Urinary bladder (tissue), 4 donors: ENCODE measurements around the gene THADA. TPM values are rescaled to one million over a fixed set of nuclear protein-coding genes. Genes with fewer than 3 reads are reported as not detected.
"Not testable (repeated sequence)": the region's sequence is repeated elsewhere in the genome, so short reads cannot be mapped to it uniquely, and the experiment has no call there.

Source experiments
- DNase-seq: peaks from one replicate; pipeline ENCODE4 v3.0.0-alpha.2; 2015; ENCODE audit errors: extremely low spot score
- H3K27ac ChIP-seq: one replicate; pipeline ENCODE4 v1.5.1; 2013; ENCODE audit warnings: low read depth, mild to moderate bottlenecking, moderate library complexity
- H3K36me3 ChIP-seq: one replicate; pipeline ENCODE4 v1.6.1; 2013; ENCODE audit warnings: mild to moderate bottlenecking, moderate library complexity; ENCODE audit not compliant: insufficient read depth
- H3K4me1 ChIP-seq: one replicate; pipeline ENCODE4 v1.6.1; 2013; ENCODE audit warnings: mild to moderate bottlenecking, moderate library complexity; ENCODE audit not compliant: insufficient read depth
- H3K4me3 ChIP-seq: one replicate; pipeline ENCODE4 v1.5.1; 2013; ENCODE audit warnings: low read depth, low read length
- WGBS: extraction: QIAGEN DNeasy Blood & Tissue Kit; methylation state at CpG from one replicate; pipeline ENCODE4 v1.1.7; 2013; 5-methylcytosine and 5-hydroxymethylcytosine counted together
- polyA plus RNA-seq: library from polyadenylated mRNA; stranded (reverse); fragments of 200-250 nt; gene quantifications from one replicate; pipeline ENCODE4 v1.2.3, GENCODE V29; 2013
- total RNA-seq: library from RNA; depleted of rRNA; stranded (reverse); fragments of >200 nt; gene quantifications from one replicate; pipeline ENCODE4 v1.2.3, GENCODE V29; 2014
- donor health status: healthy with polysubstance abuse.
- donor health status: healthy.

THADA gene
- total and polyA plus RNA-seq, 2 donors = 12.2 to 71.6 TPM

DNA sequence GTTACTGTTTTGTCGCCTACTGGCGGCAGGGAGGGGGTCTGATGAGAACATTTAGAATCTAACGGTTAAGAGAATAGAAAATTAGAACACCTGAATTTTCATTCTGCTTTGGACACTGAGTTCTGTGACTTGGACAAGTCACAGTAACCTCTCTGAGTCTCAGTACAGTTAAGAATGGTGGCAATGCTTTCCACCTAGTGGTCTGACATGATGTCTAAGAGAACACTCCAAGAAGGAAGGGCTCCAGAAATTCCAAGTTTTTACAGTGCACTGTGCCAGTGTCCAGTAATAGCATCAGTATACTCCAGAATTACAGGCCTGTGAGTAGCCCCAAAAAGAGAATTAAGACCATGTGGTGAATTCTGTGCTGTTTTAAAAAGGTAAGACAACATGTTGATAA, 195.3 kb downstream of the THADA start:
- Histone ChIP-seq H3K4me1 (peaks cover 2% of the 10 kb centered on the region), H3K36me3 (no peaks in the 10 kb centered on the region), H3K4me3 (no peak overlapping the region), H3K27ac (no peak overlapping the region)
- no peak for DNase-seq
- WGBS = 91% methylated on average over 3 of the region's 3 CpGs

DNA sequence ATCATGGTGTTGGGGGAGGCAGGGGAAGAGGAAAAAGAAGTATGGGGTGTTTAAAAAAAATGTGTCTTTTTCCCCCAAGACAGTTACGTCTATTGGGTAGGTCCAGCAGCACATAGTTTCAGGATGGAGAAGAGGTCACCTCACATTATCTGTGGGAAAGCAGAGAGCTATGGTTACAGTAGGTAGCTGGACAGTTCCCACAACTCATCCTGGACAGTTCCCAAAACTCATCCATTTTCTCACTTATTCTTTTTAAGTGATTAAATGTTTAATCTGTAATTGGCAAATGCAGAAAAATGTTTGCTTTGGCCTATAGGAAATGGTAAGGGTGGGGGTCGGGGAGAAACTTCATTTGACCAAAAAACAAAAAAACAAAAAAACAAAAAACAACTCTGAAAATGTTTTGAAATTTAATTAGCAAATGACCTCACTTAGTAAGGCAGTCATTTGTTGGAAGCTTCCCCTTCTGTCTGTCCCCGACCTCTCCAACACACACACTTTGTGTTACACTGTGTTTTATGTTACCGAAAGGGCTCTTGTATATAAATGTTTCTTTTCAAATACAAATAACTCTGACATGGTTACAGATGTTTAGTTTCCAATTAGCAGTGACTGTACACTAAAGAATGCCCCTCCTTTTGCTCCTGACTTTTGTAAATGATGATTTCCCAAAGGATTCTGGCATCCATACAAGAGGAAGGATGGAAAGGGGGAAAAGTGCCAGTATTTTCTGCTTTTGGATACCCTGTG, 196.1 kb downstream of the THADA start:
- H3K4me3 ChIP-seq = no peak overlapping the region
- H3K4me1 ChIP-seq = peaks cover 2% of the 10 kb centered on the region
- H3K27ac ChIP-seq = no peak overlapping the region
- no peak for DNase-seq
- peaks cover 1% of the 10 kb centered on the region for H3K36me3 ChIP-seq
- 40% methylated on average over 4 of the region's 4 CpGs for WGBS

DNA sequence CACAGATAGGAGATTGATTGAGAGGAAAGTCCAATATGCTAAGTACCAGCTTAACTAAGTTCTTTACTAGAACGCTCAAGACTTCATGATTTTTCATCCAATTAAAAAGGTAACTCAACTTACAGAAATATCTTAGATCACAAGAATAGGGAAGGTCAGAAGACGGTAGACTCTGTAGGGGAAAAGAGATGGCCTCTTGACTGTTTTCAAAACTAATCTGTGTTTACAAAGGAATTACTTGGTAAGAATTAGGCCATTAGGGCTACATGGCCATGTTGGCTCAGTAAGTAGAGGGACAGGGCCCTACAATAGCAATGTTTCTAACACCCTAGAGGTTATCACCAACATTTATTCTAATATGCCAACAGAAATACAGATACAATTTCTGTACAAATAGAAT, 196.7 kb downstream of the THADA start:
- DNase-seq = no peak
- Histone ChIP-seq H3K4me3 (no peak overlapping the region), H3K27ac (no peak overlapping the region), H3K36me3 (peaks cover 2% of the 10 kb centered on the region), H3K4me1 (peaks cover 2% of the 10 kb centered on the region)
- WGBS = 89% methylated on average over 2 of the region's 2 CpGs

- Histone ChIP-seq H3K4me3 (no peak overlapping the region), H3K27ac (no peak overlapping the region), H3K36me3 (peaks cover 2% of the 10 kb centered on the region), H3K4me1 (peaks cover 2% of the 10 kb centered on the region)
- no peak for DNase-seq
- 94% methylated on average over 5 of the region's 5 CpGs for WGBS
Observed at GRCh38 chr2:43397821-43398220, 198.0 kb downstream of the THADA start.

DNA sequence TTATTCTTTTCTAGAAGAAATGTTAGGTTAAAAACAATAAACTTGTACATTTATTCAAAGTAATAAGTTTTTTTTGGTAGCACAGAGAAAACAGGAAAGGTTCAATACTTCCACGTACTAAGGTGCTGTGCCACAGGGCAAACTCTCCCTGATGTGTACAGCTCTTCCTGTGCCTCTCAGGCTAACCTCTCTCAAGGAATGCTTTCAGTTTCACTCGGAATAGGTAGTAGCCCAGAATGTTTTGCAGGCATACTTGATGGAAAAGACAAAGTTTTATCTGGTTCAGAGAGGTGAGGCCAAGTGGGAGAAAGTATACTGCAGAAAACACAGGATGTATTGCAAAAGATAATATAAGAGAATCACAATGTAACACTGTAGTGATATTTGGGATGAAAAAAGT, 198.4 kb downstream of the THADA start:
- WGBS = 79% methylated on average over 2 of the region's 2 CpGs
- Histone ChIP-seq H3K4me3 (no peak overlapping the region), H3K4me1 (peaks cover 2% of the 10 kb centered on the region), H3K27ac (no peak overlapping the region), H3K36me3 (peaks cover 2% of the 10 kb centered on the region)
- no peak for DNase-seq

GRCh38 chr2:43396344-43396743, 199.5 kb downstream of the THADA start:
- not testable (repeated sequence) for H3K27ac ChIP-seq, H3K36me3 ChIP-seq, H3K4me1 ChIP-seq

GRCh38 chr2:43393918-43394317, 201.9 kb downstream of the THADA start:
- DNase-seq = no peak
- 89% methylated on average over 2 of the region's 2 CpGs for WGBS
- no peak overlapping the region for H3K4me3 ChIP-seq
- peaks cover 2% of the 10 kb centered on the region for H3K36me3 ChIP-seq
- H3K27ac ChIP-seq = no peak overlapping the region
- H3K4me1 ChIP-seq = no peaks in the 10 kb centered on the region

More at GRCh38 chr2:43396344-43396743, 199.5 kb downstream of the THADA start:
- not testable (repeated sequence) for H3K4me3 ChIP-seq, DNase-seq
- WGBS = 89% methylated on average over 8 of the region's 8 CpGs

DNA sequence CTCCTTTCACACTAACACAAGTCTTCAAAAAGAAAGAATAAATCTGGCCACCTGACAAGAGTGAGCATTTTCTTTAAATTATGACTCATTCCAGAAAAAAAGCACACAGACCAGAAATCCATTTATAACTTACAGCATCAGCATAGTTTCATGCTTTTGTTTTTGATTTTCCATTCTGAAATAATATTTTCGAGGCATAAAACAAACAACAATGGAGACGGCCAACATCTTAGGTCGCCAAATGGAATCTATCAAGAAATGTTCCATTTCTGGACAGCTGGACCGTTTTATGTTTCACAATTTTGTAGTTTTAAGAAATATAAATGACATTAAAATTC, 204.0 kb downstream of the THADA start:
- peaks cover 2% of the 10 kb centered on the region for H3K36me3 ChIP-seq
- no peak overlapping the region for H3K4me3 ChIP-seq
- DNase-seq = no peak
- 62% methylated on average over 4 of the region's 4 CpGs for WGBS
- no peaks in the 10 kb centered on the region for H3K4me1 ChIP-seq
- no peak overlapping the region for H3K27ac ChIP-seq

GRCh38 chr2:43391201-43391877, 204.5 kb downstream of the THADA start:
- H3K27ac ChIP-seq = no peak overlapping the region
- H3K4me3 ChIP-seq = no peak overlapping the region
- 29% methylated on average over 2 of the region's 2 CpGs for WGBS
- H3K36me3 ChIP-seq = peaks cover 2% of the 10 kb centered on the region
- no peaks in the 10 kb centered on the region for H3K4me1 ChIP-seq
- no peak for DNase-seq

- DNase-seq = no peak
- H3K4me3 ChIP-seq = no peak overlapping the region
- H3K36me3 ChIP-seq = peaks cover 2% of the 10 kb centered on the region
- no peak overlapping the region for H3K27ac ChIP-seq
- no peaks in the 10 kb centered on the region for H3K4me1 ChIP-seq
- WGBS = 91% methylated on average over 6 of the region's 6 CpGs
Observed at GRCh38 chr2:43389581-43390466, 206.0 kb downstream of the THADA start.

GRCh38 chr2:43388371-43388770, 207.5 kb downstream of the THADA start:
- no peaks in the 10 kb centered on the region for H3K4me1 ChIP-seq
- WGBS = 90% methylated on average over 2 of the region's 2 CpGs
- no peak overlapping the region for H3K4me3 ChIP-seq
- H3K36me3 ChIP-seq = no peaks in the 10 kb centered on the region
- H3K27ac ChIP-seq = no peak overlapping the region
- DNase-seq = no peak

DNA sequence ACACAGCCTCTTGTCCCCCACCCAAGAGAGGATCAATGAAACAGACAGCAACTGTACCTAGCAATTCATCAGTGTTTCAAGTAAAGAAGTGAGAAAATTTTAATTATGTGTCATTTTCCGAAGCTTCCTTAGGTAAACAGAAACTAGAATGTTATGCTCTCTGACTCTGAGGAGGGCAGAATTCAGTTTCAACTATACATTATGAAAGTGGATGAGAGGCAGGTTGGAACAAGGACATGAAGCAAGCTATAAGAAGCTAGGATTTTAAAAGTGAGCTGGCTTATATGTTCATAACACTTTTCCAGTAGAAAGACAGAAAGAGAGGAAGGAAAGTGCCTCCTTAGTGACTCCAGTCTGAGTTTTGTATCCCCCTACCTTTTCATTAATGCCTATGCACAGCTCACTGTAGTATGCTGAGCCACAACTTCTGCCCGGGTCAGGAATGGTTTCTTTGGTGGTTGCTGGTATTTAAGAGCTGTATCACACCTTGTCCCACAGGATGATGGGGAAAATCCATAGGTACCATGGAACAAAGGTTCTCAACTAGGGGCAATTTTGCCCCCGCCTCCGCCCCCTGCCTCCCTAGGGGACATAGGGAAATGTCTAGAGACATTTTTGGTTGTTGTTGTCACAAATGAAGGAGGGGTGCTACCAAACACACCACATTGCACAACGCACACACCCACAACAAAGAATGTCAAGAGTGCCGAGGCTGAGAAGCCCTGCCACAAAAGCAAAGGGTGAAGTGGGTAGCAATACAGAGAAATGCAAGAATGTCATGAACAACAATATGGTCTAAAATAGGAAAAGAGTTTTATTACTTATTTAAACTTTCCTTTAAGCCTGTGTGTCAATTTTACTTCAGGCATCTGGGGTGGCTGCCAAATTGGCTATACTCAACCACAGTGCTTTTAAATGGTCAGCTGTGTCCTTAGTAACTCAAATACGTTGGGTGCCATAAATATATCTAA, 208.5 kb downstream of the THADA start:
- Histone ChIP-seq H3K36me3 (no peaks in the 10 kb centered on the region), H3K4me1 (no peaks in the 10 kb centered on the region), H3K27ac (no peak overlapping the region), H3K4me3 (no peak overlapping the region)
- DNase-seq = no peak
- 77% methylated on average over 7 of the region's 7 CpGs for WGBS

- not testable (repeated sequence) for H3K36me3 ChIP-seq, H3K4me1 ChIP-seq, DNase-seq, H3K27ac ChIP-seq, H3K4me3 ChIP-seq
- WGBS = 93% methylated on average over 9 of the region's 9 CpGs
Observed at GRCh38 chr2:43386679-43387078, 209.2 kb downstream of the THADA start.
